D341Med (cell line): ENCODE measurements around the gene SASH1.
"Not testable (repeated sequence)": the region's sequence is repeated elsewhere in the genome, so short reads cannot be mapped to it uniquely, and the experiment has no call there.

Experiments
- DNase-seq: peaks from one replicate; pipeline ENCODE4 v3.0.0; 2012; ENCODE audit warnings: low spot score

SASH1 gene

GRCh38 chr6:148551226-148551625, 208.6 kb downstream of the SASH1 start:
- DNase-seq, result no peak

- no peak for DNase-seq
These were observed 213.8 kb downstream of the SASH1 start for GRCh38 chr6:148556410-148556809.

GRCh38 chr6:148557796-148558321, 215.2 kb downstream of the SASH1 start:
- DNase-seq, result no peak

- peak; percentile 94 for DNase-seq
These were observed 217.3 kb downstream of the SASH1 start for GRCh38 chr6:148559848-148560433.

- DNase-seq, result no peak
These were observed 219.0 kb downstream of the SASH1 start for GRCh38 chr6:148561629-148562028.

GRCh38 chr6:148563066-148563465, 220.4 kb downstream of the SASH1 start:
- no peak for DNase-seq

- no peak for DNase-seq
These were observed 221.9 kb downstream of the SASH1 start for GRCh38 chr6:148564494-148565035.

GRCh38 chr6:148565321-148565926, 222.8 kb downstream of the SASH1 start:
- DNase-seq, result no peak

- DNase-seq, result no peak
These were observed 223.5 kb downstream of the SASH1 start for GRCh38 chr6:148565930-148566663.

GRCh38 chr6:148566664-148567350, 224.2 kb downstream of the SASH1 start:
- DNase-seq, result no peak

GRCh38 chr6:148570456-148570855, 227.8 kb downstream of the SASH1 start:
- DNase-seq, result no peak

GRCh38 chr6:148572676-148573335, 230.2 kb downstream of the SASH1 start:
- DNase-seq, result no peak

- no peak for DNase-seq
These were observed 231.3 kb downstream of the SASH1 start for GRCh38 chr6:148573922-148574321.

GRCh38 chr6:148577687-148578488, 235.2 kb downstream of the SASH1 start:
- peak; percentile 87 for DNase-seq

- no peak for DNase-seq
These were observed 235.8 kb downstream of the SASH1 start for GRCh38 chr6:148578489-148578814.

- DNase-seq, result no peak
These were observed 236.4 kb downstream of the SASH1 start for GRCh38 chr6:148578837-148579565.

GRCh38 chr6:148580442-148580841, 237.8 kb downstream of the SASH1 start:
- no peak for DNase-seq

GRCh38 chr6:148583631-148584030, 241.0 kb downstream of the SASH1 start:
- no peak for DNase-seq

- not testable (repeated sequence) for DNase-seq
These were observed 243.0 kb downstream of the SASH1 start for GRCh38 chr6:148585641-148586040.

- no peak for DNase-seq
These were observed 248.2 kb downstream of the SASH1 start for GRCh38 chr6:148590883-148591282.
